WI38 (cell line): ENCODE data around the gene PSME3.
"Not testable (repeated sequence)": the region's sequence is repeated elsewhere in the genome, so short reads cannot be mapped to it uniquely, and the experiment has no call there.

Source experiments
- H3K4me3 ChIP-seq: 2 replicates; pipeline ENCODE4 v1.5.1; 2011; ENCODE audit warnings: low read depth, mild to moderate bottlenecking, control low read depth, low read length
- CTCF ChIP-seq: IDR thresholded peaks from 2 replicates; pipeline ENCODE4 v1.5.1; 2012; ENCODE audit warnings: low read depth, mild to moderate bottlenecking, control low read depth, low read length

Gene PSME3

GRCh38 chr17:42883802-42884558 is 50.8 kb downstream of the PSME3 start:
- no peak for TF ChIP-seq CTCF
- H3K4me3 ChIP-seq = no peak overlapping the region

GRCh38 chr17:42885806-42886205 is 52.6 kb downstream of the PSME3 start:
- H3K4me3 ChIP-seq = not testable (repeated sequence)

- no peak for TF ChIP-seq CTCF
- H3K4me3 ChIP-seq = no peak overlapping the region
Measured at GRCh38 chr17:42886283-42887176, 53.3 kb downstream of the PSME3 start.

- TF ChIP-seq CTCF = no peak
- H3K4me3 ChIP-seq = no peak overlapping the region
Measured at GRCh38 chr17:42889809-42890208, 56.6 kb downstream of the PSME3 start.

- no peak overlapping the region for H3K4me3 ChIP-seq
- no peak for TF ChIP-seq CTCF
Measured at GRCh38 chr17:42891539-42892152, 58.4 kb downstream of the PSME3 start.

- no peak overlapping the region for H3K4me3 ChIP-seq
- TF ChIP-seq CTCF = no peak
Measured at GRCh38 chr17:42893359-42893758, 60.2 kb downstream of the PSME3 start.
